ENCODE results near the gene TAS2R1.

Gene TAS2R1

DNA sequence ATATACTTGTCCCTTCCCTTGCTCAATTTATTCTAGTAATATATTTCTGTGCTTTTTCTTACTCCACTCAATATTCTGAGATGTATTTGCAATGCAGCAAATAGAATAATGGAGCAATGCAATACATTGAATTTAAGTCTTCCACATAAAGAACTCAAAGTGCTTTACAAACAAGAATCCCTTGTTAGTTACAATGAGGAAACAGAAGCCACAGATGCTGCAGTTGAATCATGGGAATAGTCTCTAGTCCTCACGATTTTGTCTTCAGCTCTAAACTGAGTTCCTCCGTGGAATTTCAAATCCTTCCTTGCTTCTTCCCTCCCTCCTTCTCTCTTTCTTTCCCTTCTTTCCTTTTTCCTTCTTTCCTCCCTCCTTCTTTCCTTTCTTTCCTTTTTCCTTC lies 12.5 kb upstream of the TAS2R1 start:
- TF ChIP-seq CREB1 (IDR thresholded peaks at IDR 0.05; ENCODE audit: low read depth) (no peak), EP300 (IDR thresholded peaks at IDR 0.05; ENCODE audit: borderline replicate concordance) (no peak)

DNA sequence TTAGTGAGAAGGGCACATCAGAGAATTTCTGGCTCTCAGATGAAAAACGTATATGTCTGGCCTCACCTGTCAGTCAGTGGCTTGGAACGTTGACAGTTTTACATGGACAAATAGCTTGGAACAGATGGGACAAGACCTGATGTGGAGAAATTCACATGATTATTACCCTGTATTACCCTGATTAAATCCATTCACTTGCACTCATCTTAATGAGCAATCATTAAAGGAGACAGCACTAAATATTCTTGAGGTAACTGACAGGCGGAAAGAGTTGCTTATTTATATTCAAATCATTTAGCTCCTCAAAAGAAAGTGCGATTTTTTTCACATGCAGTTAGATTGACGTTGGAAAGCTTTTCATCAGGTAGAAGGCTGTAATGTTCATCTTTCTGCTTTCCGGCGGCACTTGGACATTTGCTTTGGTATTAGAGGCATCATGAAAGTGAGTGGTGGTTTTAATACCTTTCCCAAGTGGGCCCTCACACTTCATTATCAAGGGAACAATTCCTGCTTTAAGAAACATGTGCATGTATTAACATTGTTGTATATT lies 11.7 kb upstream of the TAS2R1 start:
- TF ChIP-seq, protein P1, sequence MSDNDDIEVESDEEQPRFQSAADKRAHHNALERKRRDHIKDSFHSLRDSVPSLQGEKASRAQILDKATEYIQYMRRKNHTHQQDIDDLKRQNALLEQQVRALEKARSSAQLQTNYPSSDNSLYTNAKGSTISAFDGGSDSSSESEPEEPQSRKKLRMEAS (IDR thresholded peaks at IDR 0.05): no peak
- TF ChIP-seq, protein P2, sequence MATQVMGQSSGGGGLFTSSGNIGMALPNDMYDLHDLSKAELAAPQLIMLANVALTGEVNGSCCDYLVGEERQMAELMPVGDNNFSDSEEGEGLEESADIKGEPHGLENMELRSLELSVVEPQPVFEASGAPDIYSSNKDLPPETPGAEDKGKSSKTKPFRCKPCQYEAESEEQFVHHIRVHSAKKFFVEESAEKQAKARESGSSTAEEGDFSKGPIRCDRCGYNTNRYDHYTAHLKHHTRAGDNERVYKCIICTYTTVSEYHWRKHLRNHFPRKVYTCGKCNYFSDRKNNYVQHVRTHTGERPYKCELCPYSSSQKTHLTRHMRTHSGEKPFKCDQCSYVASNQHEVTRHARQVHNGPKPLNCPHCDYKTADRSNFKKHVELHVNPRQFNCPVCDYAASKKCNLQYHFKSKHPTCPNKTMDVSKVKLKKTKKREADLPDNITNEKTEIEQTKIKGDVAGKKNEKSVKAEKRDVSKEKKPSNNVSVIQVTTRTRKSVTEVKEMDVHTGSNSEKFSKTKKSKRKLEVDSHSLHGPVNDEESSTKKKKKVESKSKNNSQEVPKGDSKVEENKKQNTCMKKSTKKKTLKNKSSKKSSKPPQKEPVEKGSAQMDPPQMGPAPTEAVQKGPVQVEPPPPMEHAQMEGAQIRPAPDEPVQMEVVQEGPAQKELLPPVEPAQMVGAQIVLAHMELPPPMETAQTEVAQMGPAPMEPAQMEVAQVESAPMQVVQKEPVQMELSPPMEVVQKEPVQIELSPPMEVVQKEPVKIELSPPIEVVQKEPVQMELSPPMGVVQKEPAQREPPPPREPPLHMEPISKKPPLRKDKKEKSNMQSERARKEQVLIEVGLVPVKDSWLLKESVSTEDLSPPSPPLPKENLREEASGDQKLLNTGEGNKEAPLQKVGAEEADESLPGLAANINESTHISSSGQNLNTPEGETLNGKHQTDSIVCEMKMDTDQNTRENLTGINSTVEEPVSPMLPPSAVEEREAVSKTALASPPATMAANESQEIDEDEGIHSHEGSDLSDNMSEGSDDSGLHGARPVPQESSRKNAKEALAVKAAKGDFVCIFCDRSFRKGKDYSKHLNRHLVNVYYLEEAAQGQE (IDR thresholded peaks at IDR 0.05; ENCODE audit: low read depth): no peak
- TF ChIP-seq YY1 (IDR thresholded peaks at IDR 0.05; ENCODE audit: low read depth) (no peak), CREB1 (IDR thresholded peaks at IDR 0.05; ENCODE audit: low read depth) (no peak), FOXM1 (IDR thresholded peaks at IDR 0.05; ENCODE audit: borderline replicate concordance, low read depth) (no peak), TAF1 (IDR thresholded peaks at IDR 0.05; ENCODE audit: low read depth) (no peak), NFIC (IDR thresholded peaks at IDR 0.05) (no peak), EP300 (IDR thresholded peaks at IDR 0.05; ENCODE audit: borderline replicate concordance) (no peak)
- TF ChIP-seq, protein P3, sequence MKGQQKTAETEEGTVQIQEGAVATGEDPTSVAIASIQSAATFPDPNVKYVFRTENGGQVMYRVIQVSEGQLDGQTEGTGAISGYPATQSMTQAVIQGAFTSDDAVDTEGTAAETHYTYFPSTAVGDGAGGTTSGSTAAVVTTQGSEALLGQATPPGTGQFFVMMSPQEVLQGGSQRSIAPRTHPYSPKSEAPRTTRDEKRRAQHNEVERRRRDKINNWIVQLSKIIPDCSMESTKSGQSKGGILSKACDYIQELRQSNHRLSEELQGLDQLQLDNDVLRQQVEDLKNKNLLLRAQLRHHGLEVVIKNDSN (IDR thresholded peaks at IDR 0.05): no peak

DNA sequence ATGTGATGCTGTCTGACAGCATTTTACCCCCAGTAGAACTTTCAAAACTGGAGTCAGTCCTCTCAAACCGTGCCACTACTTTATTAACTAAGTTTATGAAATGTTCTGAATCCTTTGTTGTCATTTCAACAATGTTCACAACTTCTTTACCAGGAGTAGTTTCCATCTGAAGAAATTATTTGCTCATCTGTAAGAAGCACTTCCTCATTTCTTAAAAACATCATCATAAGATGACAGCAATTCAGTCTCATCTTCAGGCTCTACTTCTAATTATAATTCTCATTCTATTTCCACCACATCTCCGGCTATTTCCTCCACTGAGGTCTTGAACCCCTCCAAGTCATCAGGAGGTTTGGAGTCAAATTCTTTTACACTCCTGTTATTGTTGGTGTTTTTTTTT lies 2.3 kb upstream of the TAS2R1 start:
- TF ChIP-seq NFIC (IDR thresholded peaks at IDR 0.05): no peak
- TF ChIP-seq EP300 (IDR thresholded peaks at IDR 0.05; ENCODE audit: borderline replicate concordance): no peak
- no peak for TF ChIP-seq CREB1 (IDR thresholded peaks at IDR 0.05; ENCODE audit: low read depth)
- no peak for TF ChIP-seq TEAD4 (IDR thresholded peaks at IDR 0.05)
- no peak for TF ChIP-seq YY1 (IDR thresholded peaks at IDR 0.05; ENCODE audit: low read depth)
- TF ChIP-seq, protein P2 (IDR thresholded peaks at IDR 0.05; ENCODE audit: low read depth): no peak
- TF ChIP-seq, protein P1 (IDR thresholded peaks at IDR 0.05): no peak
- TF ChIP-seq, protein P3 (IDR thresholded peaks at IDR 0.05): no peak
- TF ChIP-seq RAD21 (IDR thresholded peaks at IDR 0.05; ENCODE audit: low read depth): no peak
- TF ChIP-seq ZBTB7A (IDR thresholded peaks at IDR 0.05; ENCODE audit: low read depth): no peak

DNA sequence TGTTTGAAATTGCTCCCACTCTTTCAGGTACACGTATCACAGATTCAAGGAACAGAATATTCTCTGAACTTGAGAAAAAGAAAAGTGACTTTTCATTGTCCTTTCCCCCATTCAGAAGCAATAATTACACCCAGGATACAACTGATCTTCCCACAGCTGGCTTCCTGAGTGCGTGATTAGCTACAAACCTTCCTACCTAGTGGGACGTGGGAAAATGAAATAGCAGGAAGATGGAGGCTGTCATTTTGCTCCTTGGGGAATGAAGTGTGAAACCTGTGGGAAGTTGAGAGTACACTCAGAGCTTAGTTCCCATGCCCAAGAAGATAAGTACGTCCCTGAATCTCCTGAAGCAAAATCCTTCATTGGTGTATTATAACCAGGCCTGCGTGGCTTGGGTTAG lies 2.6 kb downstream of the TAS2R1 start:
- TF ChIP-seq RAD21 (IDR thresholded peaks at IDR 0.05; ENCODE audit: low read depth) (no peak), TAF1 (IDR thresholded peaks at IDR 0.05; ENCODE audit: low read depth) (no peak), TCF12 (IDR thresholded peaks at IDR 0.05; ENCODE audit: low read depth) (no peak), NFIC (IDR thresholded peaks at IDR 0.05) (no peak), FOXM1 (IDR thresholded peaks at IDR 0.05; ENCODE audit: borderline replicate concordance, low read depth) (no peak), EP300 (IDR thresholded peaks at IDR 0.05; ENCODE audit: borderline replicate concordance) (no peak), TEAD4 (IDR thresholded peaks at IDR 0.05) (no peak), CEBPB (IDR thresholded peaks at IDR 0.05) (no peak), EGR1 (IDR thresholded peaks at IDR 0.05) (no peak), ZBTB7A (IDR thresholded peaks at IDR 0.05; ENCODE audit: low read depth) (no peak)
- TF ChIP-seq, protein P2 (IDR thresholded peaks at IDR 0.05; ENCODE audit: low read depth): no peak
- TF ChIP-seq, protein P3 (IDR thresholded peaks at IDR 0.05): no peak
- TF ChIP-seq, protein P1 (IDR thresholded peaks at IDR 0.05): no peak
